ENCODE data around the gene ZNF407.

GRCh38 chr18:75044296-75044695 is 446.6 kb downstream of the ZNF407 start:
- TF ChIP-seq EP300 (IDR thresholded peaks at IDR 0.05; ENCODE audit: borderline replicate concordance) (no peak), NFIC (IDR thresholded peaks at IDR 0.05) (no peak), FOXM1 (IDR thresholded peaks at IDR 0.05; ENCODE audit: borderline replicate concordance, low read depth) (no peak)

Measured in Ishikawa (cell line).